ENCODE measurements around the gene ZC3H10. TPM values are rescaled to one million over a fixed set of nuclear protein-coding genes. Genes with fewer than 3 reads are reported as not detected.
"Not testable (repeated sequence)": the region's sequence is repeated elsewhere in the genome, so short reads cannot be mapped to it uniquely, and the experiment has no call there.

Gene ZC3H10
- total and polyA plus RNA-seq, 5 experiments from 2014 or later: 1.3 to 15.9 (median 2.5) TPM

DNA sequence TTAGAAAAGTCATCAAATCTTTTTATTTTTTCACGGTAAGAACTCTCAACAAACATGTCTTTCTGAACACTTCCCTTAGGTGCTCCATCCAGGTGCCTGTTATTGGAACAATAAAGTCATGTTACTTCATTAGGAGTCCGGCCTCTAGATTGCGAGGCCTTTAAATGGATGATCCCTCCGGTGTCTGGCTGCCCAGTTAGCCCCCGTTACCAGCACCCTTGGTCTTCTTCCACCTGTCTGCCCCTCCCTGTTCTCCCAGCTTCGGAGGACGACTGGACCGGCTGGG is 14.3 kb upstream of the ZC3H10 start:
- ATAC-seq (peak in 1 of 2 donors; percentile 2), DNase-seq (peak in 1 of 10 donors; percentile 10)
- no peaks in the 10 kb centered on the region for H3K27me3 Mint-ChIP-seq
- peaks cover 35 to 73% (median 62%) of the 10 kb centered on the region in 4 donors for H3K4me1 Mint-ChIP-seq
- peak overlapping the region; percentile 93 to 100 (median 98) for H3K4me3 Mint-ChIP-seq
- H3K27ac Mint-ChIP-seq: peak overlapping the region; percentile 97 to 99 (median 98)
- POLR2A ChIA-PET: interaction anchor here (0.6 to 6.2 kb wide), 40 partner anchors 9 to 1823 kb away, joined by 3 to 236 read pairs (median 8); partner anchors contain the start of genes CNPY2, COQ10A, DGKA and DNAJC14
- no peaks in the 10 kb centered on the region for H3K9me3 Mint-ChIP-seq
- peaks cover 0 to 28% (median 9%) of the 10 kb centered on the region in 3 donors for H3K36me3 Mint-ChIP-seq

DNA sequence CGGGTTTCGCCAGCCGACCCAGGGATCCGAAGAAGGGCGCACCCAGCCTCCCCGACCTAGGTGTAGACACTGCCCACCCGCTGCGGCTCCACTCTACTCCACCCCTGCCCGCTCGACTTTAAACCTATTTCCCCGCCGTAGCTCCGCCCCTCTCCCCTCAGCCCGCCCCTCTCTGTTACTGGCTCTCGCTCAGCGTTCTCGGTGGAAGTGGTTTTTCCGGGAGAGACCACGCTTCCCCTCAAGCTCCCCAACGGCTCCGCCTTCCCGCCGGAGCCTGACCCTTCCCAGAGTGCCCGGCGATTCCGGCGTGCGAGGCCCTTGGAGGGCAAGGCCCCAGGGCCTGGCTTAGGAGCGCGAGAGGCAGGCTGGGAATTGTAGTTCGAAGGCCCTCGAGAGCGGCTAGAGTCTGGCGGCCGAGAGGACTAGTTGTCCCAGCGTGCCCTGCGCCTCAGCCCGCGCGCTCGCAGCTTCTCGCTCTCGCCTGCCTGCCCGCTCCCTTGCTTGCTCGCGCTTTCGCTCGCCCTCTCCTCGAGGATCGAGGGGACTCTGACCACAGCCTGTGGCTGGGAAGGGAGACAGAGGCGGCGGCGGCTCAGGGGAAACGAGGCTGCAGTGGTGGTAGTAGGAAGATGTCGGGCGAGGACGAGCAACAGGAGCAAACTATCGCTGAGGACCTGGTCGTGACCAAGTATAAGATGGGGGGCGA is 13.8 kb upstream of the ZC3H10 start, which contains the start of gene PA2G4:
Gene PA2G4 (plus strand): TSS at position 451 of the 706 bp plus-strand sequence. CDS start 179 bp downstream, at position 630.
- ATAC-seq: peak; percentile 88
- no peaks in the 10 kb centered on the region for H3K27me3 Mint-ChIP-seq
- DNase-seq: peak; percentile 82 to 99 (median 94)
- POLR2A ChIA-PET: interaction anchor here (0.6 to 6.2 kb wide), 43 partner anchors 8 to 1824 kb away, joined by 3 to 236 read pairs (median 7); partner anchors contain the start of genes CNPY2, COQ10A, DGKA and DNAJC14
- peaks cover 0 to 33% (median 9%) of the 10 kb centered on the region in 3 donors for H3K36me3 Mint-ChIP-seq
- H3K9me3 Mint-ChIP-seq: no peaks in the 10 kb centered on the region
- peak within 1 kb of the TSS; percentile 97 to 99 (median 98) for H3K27ac Mint-ChIP-seq
- peaks cover 35 to 73% (median 62%) of the 10 kb centered on the region in 4 donors for H3K4me1 Mint-ChIP-seq
- H3K4me3 Mint-ChIP-seq: peak within 1 kb of the TSS; percentile 93 to 100 (median 98)

GRCh38 chr12:56104815-56105608 is 13.1 kb upstream of the ZC3H10 start:
- peak; percentile 0 to 9 for ATAC-seq
- no peaks in the 10 kb centered on the region for H3K9me3 Mint-ChIP-seq
- POLR2A ChIA-PET: interaction anchor here (0.6 to 6.2 kb wide), 26 partner anchors 12 to 367 kb away, joined by 3 to 236 read pairs (median 10); partner anchors contain the start of genes CNPY2, DGKA, ERBB3 and ESYT1
- H3K4me3 Mint-ChIP-seq: peak overlapping the region; percentile 93 to 100 (median 98)
- peak in 3 of 10 donors; percentile 5 to 13 (median 8) for DNase-seq
- H3K4me1 Mint-ChIP-seq: peaks cover 33 to 69% (median 58%) of the 10 kb centered on the region in 4 donors
- H3K27me3 Mint-ChIP-seq: no peaks in the 10 kb centered on the region
- peak overlapping the region; percentile 97 to 99 (median 98) for H3K27ac Mint-ChIP-seq
- H3K36me3 Mint-ChIP-seq: peaks cover 0 to 41% (median 14%) of the 10 kb centered on the region in 3 donors

- H3K9me3 Mint-ChIP-seq: no peaks in the 10 kb centered on the region
- no peak for DNase-seq
- peak overlapping the region; percentile 93 to 100 (median 98) for H3K4me3 Mint-ChIP-seq
- no peak for ATAC-seq
- H3K36me3 Mint-ChIP-seq: peaks cover 3 to 46% (median 15%) of the 10 kb centered on the region in 3 donors
- peaks cover 32 to 66% (median 57%) of the 10 kb centered on the region in 4 donors for H3K4me1 Mint-ChIP-seq
- H3K27me3 Mint-ChIP-seq: no peaks in the 10 kb centered on the region
- H3K27ac Mint-ChIP-seq: peak overlapping the region; percentile 86 to 99 (median 98)
- POLR2A ChIA-PET: interaction anchor here (2.0 to 5.3 kb wide), 7 partner anchors 12 to 367 kb away, joined by 7 to 236 read pairs (median 32); partner anchors contain the start of genes DGKA, ESYT1, MYL6B and PYM1
Observed at GRCh38 chr12:56105609-56105902, 12.5 kb upstream of the ZC3H10 start.

- Mint-ChIP-seq H3K9me3 (no peaks in the 10 kb centered on the region), H3K36me3 (peaks cover 6 to 62% (median 18%) of the 10 kb centered on the region in 3 donors), H3K4me3 (peak overlapping the region in 3 of 10 donors; percentile 14 to 45 (median 39)), H3K4me1 (peaks cover 23 to 49% (median 43%) of the 10 kb centered on the region in 4 donors), H3K27me3 (no peaks in the 10 kb centered on the region), H3K27ac (peak overlapping the region in 5 of 10 donors; percentile 22 to 82 (median 54))
- DNase-seq (no peak), ATAC-seq (no peak)
- POLR2A ChIA-PET: interaction anchor here (0.6 to 2.5 kb wide), 5 partner anchors 10 to 1348 kb away, joined by 3 to 14 read pairs (median 3); partner anchors contain the start of genes INHBE, RPL41 and ZC3H10
Observed at GRCh38 chr12:56107242-56107641, 10.8 kb upstream of the ZC3H10 start.

DNA sequence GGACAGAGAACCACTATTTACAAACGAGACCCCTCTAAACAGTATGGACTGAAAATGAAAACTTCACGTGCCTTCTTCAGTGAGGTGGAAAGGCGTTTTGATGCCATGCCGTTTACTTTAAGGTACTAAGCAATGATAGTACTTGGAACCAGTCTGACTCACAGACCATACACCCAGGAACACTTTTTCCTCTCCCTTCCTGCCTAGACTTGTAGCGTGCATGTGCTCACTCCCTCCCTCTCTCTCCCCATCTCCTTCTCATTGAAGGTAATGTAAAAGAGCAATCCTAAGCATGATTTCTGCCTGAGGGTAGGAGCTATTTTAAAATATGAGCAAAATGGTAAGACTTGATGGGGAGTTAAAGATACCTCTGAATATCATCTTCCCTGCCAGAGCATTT is 7.5 kb upstream of the ZC3H10 start:
- no peak for ATAC-seq
- Mint-ChIP-seq H3K36me3 (peaks cover 6 to 78% (median 21%) of the 10 kb centered on the region in 3 donors), H3K27me3 (no peaks in the 10 kb centered on the region), H3K4me1 (peaks cover 7 to 20% (median 18%) of the 10 kb centered on the region in 4 donors), H3K9me3 (no peaks in the 10 kb centered on the region), H3K27ac (peak overlapping the region in 2 of 10 donors; percentile 4 to 22), H3K4me3 (no peak overlapping the region)
- POLR2A ChIA-PET: interaction anchor here (1.2 to 1.7 kb wide), 3 partner anchors 16 to 111 kb away, joined by 3 to 4 read pairs (median 4); partner anchors contain the start of genes ESYT1 and RNF41
- no peak for DNase-seq

- Mint-ChIP-seq H3K9me3 (no peaks in the 10 kb centered on the region), H3K36me3 (peaks cover 20 to 65% (median 24%) of the 10 kb centered on the region in 3 donors), H3K27me3 (no peaks in the 10 kb centered on the region), H3K27ac (peak overlapping the region in 6 of 10 donors; percentile 22 to 70 (median 49)), H3K4me1 (peaks cover 18 to 29% (median 28%) of the 10 kb centered on the region in 4 donors), H3K4me3 (peak overlapping the region in 2 of 10 donors; percentile 5 to 30)
- DNase-seq (no peak), ATAC-seq (no peak)
- POLR2A ChIA-PET: interaction anchor here (0.6 to 3.2 kb wide), 2 partner anchors 11 to 122 kb away, joined by 4 to 14 read pairs; partner anchors contain the start of gene PA2G4
Observed at GRCh38 chr12:56114084-56114483, 4.0 kb upstream of the ZC3H10 start.

GRCh38 chr12:56115329-56115728 is 2.7 kb upstream of the ZC3H10 start:
- Mint-ChIP-seq H3K4me1 (peaks cover 24 to 40% (median 37%) of the 10 kb centered on the region in 4 donors), H3K4me3 (peak overlapping the region; percentile 95 to 99 (median 98)), H3K27me3 (no peaks in the 10 kb centered on the region), H3K9me3 (no peaks in the 10 kb centered on the region), H3K36me3 (peaks cover 19 to 56% (median 19%) of the 10 kb centered on the region in 3 donors), H3K27ac (peak overlapping the region; percentile 92 to 100 (median 98))
- POLR2A ChIA-PET: interaction anchor here (0.6 to 17.5 kb wide), 11 partner anchors 12 to 1371 kb away, joined by 3 to 284 read pairs (median 5); partner anchors contain the start of genes CNPY2, ESYT1, PA2G4 and SMARCC2
- DNase-seq (no peak), ATAC-seq (no peak)

GRCh38 chr12:56116267-56117081 is 1.6 kb upstream of the ZC3H10 start, which contains the start of gene RPL41:
RPL41 (plus strand) TSS chr12:56116633.
- POLR2A ChIA-PET: interaction anchor here (0.6 to 17.5 kb wide), 32 partner anchors 8 to 609 kb away, joined by 3 to 284 read pairs (median 5); partner anchors contain the start of genes CD63, CNPY2, DGKA and ERBB3
- no peaks in the 10 kb centered on the region for H3K9me3 Mint-ChIP-seq
- no peaks in the 10 kb centered on the region for H3K27me3 Mint-ChIP-seq
- H3K4me3 Mint-ChIP-seq: peak within 1 kb of the TSS; percentile 95 to 99 (median 98)
- H3K36me3 Mint-ChIP-seq: peaks cover 14 to 52% (median 14%) of the 10 kb centered on the region in 3 donors
- DNase-seq (peak; percentile 82 to 99 (median 93)), ATAC-seq (peak; percentile 47 to 55)
- H3K27ac Mint-ChIP-seq: peak within 1 kb of the TSS; percentile 92 to 100 (median 98)
- H3K4me1 Mint-ChIP-seq: peaks cover 24 to 44% (median 38%) of the 10 kb centered on the region in 4 donors

DNA sequence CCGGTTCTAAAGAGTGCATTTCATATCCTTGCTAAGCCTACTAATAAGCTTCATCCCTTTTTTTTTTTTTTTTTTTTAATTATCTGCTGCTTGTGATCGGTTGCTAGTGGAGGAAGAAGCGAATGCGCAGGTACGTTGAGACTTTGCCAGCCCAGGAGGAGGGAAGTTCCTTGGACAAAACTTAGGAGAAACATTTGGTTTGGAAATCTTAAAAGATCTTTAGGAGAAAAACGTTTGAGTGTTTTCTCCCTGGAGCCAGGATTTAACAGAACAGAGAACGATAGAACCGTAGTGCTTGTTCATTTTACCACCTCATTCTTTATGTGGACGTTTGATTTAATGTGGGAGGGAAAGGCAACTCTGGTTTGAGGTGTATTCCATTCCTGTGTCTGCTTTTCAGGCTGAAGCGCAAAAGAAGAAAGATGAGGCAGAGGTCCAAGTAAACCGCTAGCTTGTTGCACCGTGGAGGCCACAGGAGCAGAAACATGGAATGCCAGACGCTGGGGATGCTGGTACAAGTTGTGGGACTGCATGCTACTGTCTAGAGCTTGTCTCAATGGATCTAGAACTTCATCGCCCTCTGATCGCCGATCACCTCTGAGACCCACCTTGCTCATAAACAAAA is 872 bp upstream of the ZC3H10 start:
- Mint-ChIP-seq H3K4me1 (peaks cover 27 to 45% (median 38%) of the 10 kb centered on the region in 4 donors), H3K4me3 (peak overlapping the region; percentile 95 to 99 (median 98)), H3K27ac (peak overlapping the region; percentile 92 to 100 (median 98)), H3K36me3 (peaks cover 14 to 48% (median 14%) of the 10 kb centered on the region in 3 donors)
- not testable (repeated sequence) for H3K9me3 Mint-ChIP-seq, H3K27me3 Mint-ChIP-seq, ATAC-seq
- POLR2A ChIA-PET: interaction anchor here (0.6 to 17.5 kb wide), 42 partner anchors 8 to 963 kb away, joined by 3 to 284 read pairs (median 4); partner anchors contain the start of genes CD63, CNPY2, DGKA and ERBB3
- peak in 1 of 10 donors; percentile 32 for DNase-seq

Data from naive thymus-derived CD8-positive, alpha-beta T cell (primary cell).